Choroid plexus epithelial cell (primary cell): ENCODE measurements around the gene RBBP6.
"Not testable (repeated sequence)": the region's sequence is repeated elsewhere in the genome, so short reads cannot be mapped to it uniquely, and the experiment has no call there.

Experiments
- DNase-seq: peaks from one replicate; pipeline ENCODE4 v3.0.0-alpha.2; 2010; ENCODE audit warnings: low read depth
- H3K4me3 ChIP-seq: 2 replicates; pipeline ENCODE4 v1.5.1; 2011; ENCODE audit warnings: low read depth, mild to moderate bottlenecking, control low read depth, low read length, moderate library complexity
- TF ChIP-seq, protein P1 (sequence below): conservative IDR thresholded peaks from 2 replicates; pipeline ENCODE4 v1.5.1; 2011; ENCODE audit warnings: low read depth, mild to moderate bottlenecking, control low read depth, inconsistent platforms, low read length, moderate library complexity

Gene RBBP6

DNA sequence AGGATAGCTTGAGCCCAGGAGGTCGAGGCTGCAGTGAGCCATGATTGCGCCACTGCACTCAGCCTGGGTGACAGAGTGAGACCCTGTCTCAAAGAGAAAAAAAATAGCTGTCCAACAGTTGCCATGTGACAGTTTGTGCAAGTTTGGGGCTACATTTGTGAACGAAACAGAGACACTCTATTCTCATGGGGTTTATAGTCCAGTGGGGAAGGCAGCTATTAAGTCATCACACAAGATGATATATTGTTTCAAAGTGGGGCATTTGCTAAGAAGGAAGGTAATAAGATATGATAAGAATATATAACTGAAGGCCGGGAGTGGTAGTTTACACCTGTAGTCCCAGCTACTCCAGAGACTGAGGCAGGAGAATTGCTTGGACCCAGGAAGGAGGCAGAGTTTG, 73.3 kb downstream of the RBBP6 start:
- DNase-seq = no peak
- no peak overlapping the region for H3K4me3 ChIP-seq
- TF ChIP-seq, protein P1, sequence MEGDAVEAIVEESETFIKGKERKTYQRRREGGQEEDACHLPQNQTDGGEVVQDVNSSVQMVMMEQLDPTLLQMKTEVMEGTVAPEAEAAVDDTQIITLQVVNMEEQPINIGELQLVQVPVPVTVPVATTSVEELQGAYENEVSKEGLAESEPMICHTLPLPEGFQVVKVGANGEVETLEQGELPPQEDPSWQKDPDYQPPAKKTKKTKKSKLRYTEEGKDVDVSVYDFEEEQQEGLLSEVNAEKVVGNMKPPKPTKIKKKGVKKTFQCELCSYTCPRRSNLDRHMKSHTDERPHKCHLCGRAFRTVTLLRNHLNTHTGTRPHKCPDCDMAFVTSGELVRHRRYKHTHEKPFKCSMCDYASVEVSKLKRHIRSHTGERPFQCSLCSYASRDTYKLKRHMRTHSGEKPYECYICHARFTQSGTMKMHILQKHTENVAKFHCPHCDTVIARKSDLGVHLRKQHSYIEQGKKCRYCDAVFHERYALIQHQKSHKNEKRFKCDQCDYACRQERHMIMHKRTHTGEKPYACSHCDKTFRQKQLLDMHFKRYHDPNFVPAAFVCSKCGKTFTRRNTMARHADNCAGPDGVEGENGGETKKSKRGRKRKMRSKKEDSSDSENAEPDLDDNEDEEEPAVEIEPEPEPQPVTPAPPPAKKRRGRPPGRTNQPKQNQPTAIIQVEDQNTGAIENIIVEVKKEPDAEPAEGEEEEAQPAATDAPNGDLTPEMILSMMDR = no peak

DNA sequence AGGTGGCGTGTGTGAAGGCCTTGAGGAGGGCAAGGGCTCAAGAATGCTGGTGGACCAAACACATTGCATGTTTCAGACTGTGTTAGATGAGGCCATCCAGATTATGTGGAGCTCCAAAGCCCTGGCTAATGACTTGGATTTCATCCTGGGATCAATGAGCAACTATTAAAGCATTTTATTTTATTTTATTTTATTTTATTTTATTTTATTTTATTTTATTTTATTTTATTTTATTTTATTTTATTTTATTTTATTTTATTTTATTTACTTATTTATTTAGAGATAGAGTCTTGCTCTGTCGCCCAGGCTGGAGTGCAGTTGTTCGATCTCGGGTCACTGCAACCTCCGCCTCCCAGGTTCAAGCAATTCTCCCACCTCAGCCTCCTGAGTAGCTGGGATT, 73.9 kb downstream of the RBBP6 start:
- DNase-seq, H3K4me3 ChIP-seq: not testable (repeated sequence)

DNA sequence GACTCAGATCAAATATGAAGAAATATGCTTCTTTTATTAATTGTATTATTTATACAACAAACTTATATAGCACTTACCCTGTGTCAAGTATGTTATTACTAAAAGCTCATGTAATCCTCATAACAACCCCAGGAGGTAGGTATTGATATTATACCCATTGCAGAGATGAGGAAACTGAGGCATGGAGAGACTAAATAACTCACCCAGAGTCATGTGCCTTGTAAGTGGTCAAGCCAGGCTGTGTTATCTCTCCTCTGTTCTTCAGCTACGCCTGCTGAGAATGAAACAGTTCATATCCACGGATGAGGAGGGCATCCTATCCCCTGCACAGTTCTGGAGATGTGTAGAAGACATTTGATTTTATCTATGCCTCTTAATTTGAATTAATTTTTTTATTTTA, 78.1 kb downstream of the RBBP6 start:
- H3K4me3 ChIP-seq = no peak overlapping the region
- no peak for DNase-seq
- TF ChIP-seq, protein P1 = no peak
